Sciatic nerve (tissue), 2 donors: ENCODE data around the gene ABCB6. TPM values are rescaled to one million over a fixed set of nuclear protein-coding genes. Genes with fewer than 3 reads are reported as not detected.
A peak's percentile ranks its signal among the peaks of the same experiment; 100 is the strongest.

Experiments
- ATAC-seq: fragments of 200-7000 bp; cut with Tn5 transposase; one replicate; pipeline ENCODE4 v1.9.1; 2020; ENCODE audit warnings: mild to moderate bottlenecking, moderate library complexity
- DNase-seq: peaks from one replicate; pipeline ENCODE4 v3.0.0-alpha.2; 2020; ENCODE audit warnings: low spot score
- intact Hi-C: fragments of 100-400 bp; cut with DNase I; formaldehyde crosslinking; loops from one replicate; pipeline ENCODE4 v1.14.2; 2022
- total RNA-seq: library from RNA; stranded (reverse); fragmentation: NEBNext Ultra II Directional; extraction: Animal tissue kit (Norgen Biotek cat#: 25700); gene quantifications from one replicate; pipeline ENCODE4 v1.2.1, GENCODE V29; 2021
- donor health status: DM: no; HTN: no; CAD: no.
- donor health status: DM: no; HTN: no; CAD: no.

Gene ABCB6
- total RNA-seq, 1 donor from 2014 or later: 32.6 TPM

GRCh38 chr2:219247678-219248642 is 29.2 kb upstream of the ABCB6 start:
- intact Hi-C loops: loop anchor here (10.0 kb wide), 1 partner anchor 1173 kb away; no protein-coding TSS in a partner anchor
- ATAC-seq: no peak

GRCh38 chr2:219246559-219246958 is 27.8 kb upstream of the ABCB6 start:
- no peak for DNase-seq
- ATAC-seq: no peak
- intact Hi-C loops: loop anchor here (10.0 kb wide), 1 partner anchor 1172 kb away; no protein-coding TSS in a partner anchor

More at GRCh38 chr2:219247678-219248642, 29.2 kb upstream of the ABCB6 start:
- no peak for DNase-seq

- ATAC-seq: no peak
- DNase-seq: no peak
- intact Hi-C loops: loop anchor here (1.0 to 10.0 kb wide), 2 partner anchors 21 to 1171 kb away; no protein-coding TSS in a partner anchor
These were observed 27.1 kb upstream of the ABCB6 start for GRCh38 chr2:219245899-219246230.

GRCh38 chr2:219245148-219245898 is 26.6 kb upstream of the ABCB6 start, which contains the start of the genes GLB1L and STK16:
GLB1L (minus strand) TSS chr2:219245444; CDS start chr2:219243573, 1,871 bp downstream.
STK16 (plus strand) TSS chr2:219245479; CDS start chr2:219246000, 521 bp downstream.
- peak; percentile 97 for ATAC-seq
- peak; percentile 98 for DNase-seq
- intact Hi-C loops: loop anchor here (1.0 to 10.0 kb wide), 2 partner anchors 22 to 1171 kb away; no protein-coding TSS in a partner anchor

- intact Hi-C loops: loop anchor here (1.0 to 10.0 kb wide), 2 partner anchors 23 to 1170 kb away; no protein-coding TSS in a partner anchor
These were observed 26.0 kb upstream of the ABCB6 start for GRCh38 chr2:219244789-219245147.

GRCh38 chr2:219243291-219243761 is 24.6 kb upstream of the ABCB6 start:
- ATAC-seq (no peak), DNase-seq (no peak)
- intact Hi-C loops: loop anchor here (10.0 kb wide), 1 partner anchor 1169 kb away; no protein-coding TSS in a partner anchor

More at GRCh38 chr2:219244789-219245147, 26.0 kb upstream of the ABCB6 start:
- no peak for ATAC-seq
- DNase-seq: no peak

GRCh38 chr2:219234331-219234730 is 15.6 kb upstream of the ABCB6 start:
- DNase-seq: no peak
- ATAC-seq: no peak
- intact Hi-C loops: no loop called here

- ATAC-seq (peak; percentile 9), DNase-seq (no peak)
- intact Hi-C loops: no loop called here
These were observed 11.3 kb upstream of the ABCB6 start for GRCh38 chr2:219230059-219230540.

- ATAC-seq (peak; percentile 99), DNase-seq (peak; percentile 98)
- intact Hi-C loops: no loop called here
These were observed 10.7 kb upstream of the ABCB6 start, which contains the start of the genes ANKZF1 and ATG9A for GRCh38 chr2:219229305-219230058. ANKZF1 (plus strand) TSS chr2:219229806; CDS start chr2:219230258, 452 bp downstream. ATG9A (minus strand) TSS chr2:219229636; CDS start chr2:219228024, 1,612 bp downstream.

- ATAC-seq (peak; percentile 2), DNase-seq (peak; percentile 70)
- intact Hi-C loops: no loop called here
These were observed 10.2 kb upstream of the ABCB6 start for GRCh38 chr2:219228911-219229304.

GRCh38 chr2:219228041-219228910 is 9.5 kb upstream of the ABCB6 start:
- intact Hi-C loops: no loop called here
- no peak for DNase-seq
- no peak for ATAC-seq

- DNase-seq: no peak
- no peak for ATAC-seq
- intact Hi-C loops: no loop called here
These were observed 6.6 kb upstream of the ABCB6 start for GRCh38 chr2:219225350-219225749.

GRCh38 chr2:219223831-219224610 is 5.3 kb upstream of the ABCB6 start:
- DNase-seq (no peak), ATAC-seq (no peak)
- intact Hi-C loops: no loop called here

GRCh38 chr2:219221957-219222518 is 3.3 kb upstream of the ABCB6 start:
- intact Hi-C loops: no loop called here
- DNase-seq (no peak), ATAC-seq (no peak)

GRCh38 chr2:219220652-219221402 is 2.1 kb upstream of the ABCB6 start:
- intact Hi-C loops: no loop called here
- ATAC-seq: no peak
- no peak for DNase-seq
